ENCODE data around the gene ZBTB26.

- no peak for TF ChIP-seq POLR2A (IDR thresholded peaks at IDR 0.05)
- no peak for TF ChIP-seq CTCF (IDR thresholded peaks at IDR 0.05)
Measured at GRCh38 chr9:122955961-122956360, 24.6 kb upstream of the ZBTB26 start.

Data from body of pancreas (tissue), 4 donors.